Measurements from ENCODE around the gene ZNF302.
A peak's percentile ranks its signal among the peaks of the same experiment; 100 is the strongest.

ZNF302 gene

DNA sequence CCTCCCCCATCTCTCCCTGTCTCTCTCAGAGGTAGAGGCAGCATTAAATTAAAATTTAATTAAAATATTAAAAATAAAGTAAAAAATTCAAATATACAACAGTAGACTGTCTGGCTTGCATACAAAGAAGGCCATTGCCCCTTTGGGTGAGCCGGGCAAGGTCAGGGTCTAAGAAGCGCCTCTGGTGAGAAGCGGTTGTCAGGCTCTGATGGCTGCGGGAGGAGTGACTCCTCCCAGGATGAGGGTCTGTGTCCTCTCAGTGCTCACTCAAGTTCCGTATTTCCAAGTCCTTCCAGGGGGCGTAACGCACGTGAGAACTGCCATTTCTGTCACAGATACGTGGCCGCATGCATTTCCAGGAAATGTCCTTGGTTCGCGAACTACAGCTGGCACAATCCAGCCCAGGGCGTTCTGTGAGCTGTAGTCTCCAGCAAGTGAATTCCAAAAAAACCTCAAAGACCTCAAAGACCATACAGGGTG lies 55.8 kb downstream of the ZNF302 start:
- no peak for DNase-seq

DNA sequence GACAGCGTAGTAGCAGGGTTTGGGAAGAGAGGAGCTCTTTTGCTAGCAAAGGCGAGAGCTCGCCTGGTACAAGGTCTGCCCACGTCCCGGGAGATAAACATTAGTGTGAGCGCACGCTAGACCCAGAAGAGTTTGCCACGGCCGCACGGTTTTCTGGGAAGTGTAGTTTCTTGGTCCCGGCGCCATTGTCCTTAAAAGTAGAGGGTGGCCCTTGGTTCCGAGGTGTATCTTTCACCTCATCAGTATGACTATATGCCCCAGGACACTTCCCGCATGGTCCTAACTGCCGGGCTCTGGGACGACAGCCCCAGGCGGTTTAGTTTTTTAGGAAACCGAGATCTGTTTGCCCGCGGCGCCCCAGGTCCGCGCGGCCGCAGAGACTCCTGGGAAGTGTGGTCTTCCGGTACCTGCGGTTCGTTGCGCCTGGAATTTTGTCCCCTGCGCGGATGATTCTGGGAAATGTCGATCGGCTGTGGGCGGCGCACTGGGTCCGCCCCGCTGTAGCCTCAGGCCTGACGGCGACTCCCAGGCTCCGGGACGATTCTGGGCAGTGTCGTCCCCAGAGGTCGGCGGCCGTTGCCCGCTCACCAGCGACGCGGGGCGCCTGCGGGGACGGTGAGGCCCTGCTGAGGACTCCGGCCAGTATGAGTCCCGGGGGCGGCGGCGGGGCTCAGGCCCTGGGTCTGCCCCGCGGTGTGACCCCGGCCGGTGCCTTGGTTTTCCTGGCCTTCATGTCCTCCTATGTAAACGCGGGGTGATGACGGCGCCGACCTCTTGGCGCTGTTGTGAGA lies 56.5 kb downstream of the ZNF302 start, which contains the start of gene ZNF181:
ZNF181 (plus strand) TSS at position 498 of the 791 bp plus-strand sequence. CDS start 795 bp downstream, outside the sequence.
- peak; percentile 79 for DNase-seq

DNA sequence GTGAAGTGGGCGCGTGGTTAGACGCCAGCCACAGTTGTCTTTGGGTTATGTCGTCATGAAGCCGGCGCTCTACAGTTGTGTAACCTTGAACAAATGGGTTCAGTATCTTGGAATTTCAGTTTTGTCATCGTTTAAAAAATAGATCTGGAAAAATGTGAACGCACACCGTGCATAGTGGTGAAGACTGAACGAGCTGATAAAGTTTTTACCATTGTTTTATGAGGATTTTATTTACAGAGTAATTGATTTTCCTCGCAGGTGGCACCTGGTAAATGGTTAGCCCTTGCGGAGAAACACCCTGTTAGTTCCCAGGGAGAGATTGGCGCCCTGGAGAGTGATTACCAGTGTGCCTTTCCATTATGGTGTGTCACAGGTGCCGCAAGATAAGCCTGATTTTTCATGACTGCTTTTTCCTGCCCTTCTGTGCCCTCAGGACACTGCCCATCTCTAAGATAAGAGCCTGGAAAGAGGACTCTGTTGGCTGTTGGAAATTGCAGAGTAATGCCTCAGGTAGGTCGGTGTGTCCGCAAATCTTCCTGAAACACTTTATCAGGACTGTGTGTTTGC lies 57.1 kb downstream of the ZNF302 start:
- DNase-seq, result no peak

Data from stimulated activated CD4-positive, alpha-beta T cell treated with anti-CD3 and anti-CD28 coated beads, Interleukin-4, amount 100 ng/mL, for 1 hour (primary cell).